GM23338 (cell line): ENCODE measurements around the gene KRTAP4-6. TPM values are rescaled to one million over a fixed set of nuclear protein-coding genes. Genes with fewer than 3 reads are reported as not detected.

Source experiments
- ATAC-seq: fragments of 200-7000 bp; cut with Tn5 transposase; 3 replicates; pipeline ENCODE4 v1.9.1; 2020
- DNase-seq: peaks from one replicate; pipeline ENCODE4 v3.0.0-alpha.2; 2015; ENCODE audit warnings: low spot score
- H2AFZ ChIP-seq: fragments of 200-600 bp; sonication (generic); 2 replicates; pipeline ENCODE4 v1.8.0; 2016; ENCODE audit warnings: antibody characterized with exemption, mild to moderate bottlenecking, moderate library complexity
- H3F3A ChIP-seq: fragments of 200-600 bp; sonication (generic); replicated peaks from 2 replicates; pipeline ENCODE4 v1.8.0; 2017; ENCODE audit warnings: antibody characterized with exemption, mixed run types, low read depth
- H3K27ac ChIP-seq: fragments of 200-600 bp; sonication (generic); 2 replicates; pipeline ENCODE4 v1.6.1; 2016; ENCODE audit warnings: low read depth
- H3K27me3 ChIP-seq: fragments of 200-600 bp; sonication (generic); 2 replicates; pipeline ENCODE4 v1.8.0; 2016; ENCODE audit warnings: mild to moderate bottlenecking, mixed run types, moderate library complexity; ENCODE audit not compliant: insufficient read depth
- H3K36me3 ChIP-seq: fragments of 200-600 bp; sonication (generic); 2 replicates; pipeline ENCODE4 v1.8.0; 2016; ENCODE audit warnings: mild to moderate bottlenecking; ENCODE audit not compliant: insufficient read depth
- H3K4me1 ChIP-seq: fragments of 200-600 bp; sonication (generic); 2 replicates; pipeline ENCODE4 v1.8.0; 2016; ENCODE audit warnings: mild to moderate bottlenecking, moderate library complexity; ENCODE audit not compliant: insufficient read depth
- H3K4me2 ChIP-seq: fragments of 200-600 bp; sonication (generic); 2 replicates; pipeline ENCODE4 v1.7.1; 2017; ENCODE audit warnings: mixed run types
- H3K4me3 ChIP-seq: fragments of 200-600 bp; sonication (generic); 2 replicates; pipeline ENCODE4 v1.6.1; 2016; ENCODE audit warnings: mixed run types
- H3K79me2 ChIP-seq: fragments of 200-600 bp; sonication (generic); replicated peaks from 2 replicates; pipeline ENCODE4 v1.8.0; 2017; ENCODE audit warnings: mild to moderate bottlenecking; ENCODE audit not compliant: insufficient read depth
- H3K9me2 ChIP-seq: fragments of 200-600 bp; sonication (generic); 2 replicates; pipeline ENCODE4 v1.8.0; 2017; ENCODE audit not compliant: insufficient read depth
- H4K20me1 ChIP-seq: fragments of 200-600 bp; sonication (generic); replicated peaks from 2 replicates; pipeline ENCODE4 v1.8.0; 2017; ENCODE audit warnings: mild to moderate bottlenecking; ENCODE audit not compliant: insufficient read depth
- H3K27ac Mint-ChIP-seq: 2 replicates; pipeline ENCODE4 v1.8.0; 2020; ENCODE audit warnings: inconsistent platforms, mild to moderate bottlenecking, moderate library complexity, mixed read lengths
- H3K27me3 Mint-ChIP-seq: 3 replicates; pipeline ENCODE4 v1.8.0; 2022; ENCODE audit warnings: low read depth, mild to moderate bottlenecking, moderate library complexity, mixed read lengths, inconsistent platforms; ENCODE audit not compliant: insufficient read depth, poor library complexity
- H3K36me3 Mint-ChIP-seq: 3 replicates; pipeline ENCODE4 v1.8.0; 2021; ENCODE audit warnings: low read depth, mild to moderate bottlenecking, inconsistent platforms, moderate library complexity, mixed read lengths
- H3K4me1 Mint-ChIP-seq: 3 replicates; pipeline ENCODE4 v1.8.0; 2020; ENCODE audit warnings: mild to moderate bottlenecking, inconsistent platforms, mixed read lengths
- H3K4me3 Mint-ChIP-seq: 3 replicates; pipeline ENCODE4 v1.8.0; 2021; ENCODE audit warnings: moderate library complexity, mild to moderate bottlenecking, inconsistent platforms, mixed read lengths
- H3K9me3 Mint-ChIP-seq: 3 replicates; pipeline ENCODE4 v1.8.0; 2020; ENCODE audit warnings: moderate library complexity, mild to moderate bottlenecking, inconsistent platforms, mixed read lengths
- EZH2 ChIP-seq: fragments of 200-600 bp; sonication (generic); IDR thresholded peaks from one replicate; pipeline ENCODE4 v1.8.0; 2017; ENCODE audit warnings: antibody characterized with exemption, mild to moderate bottlenecking, low read depth; ENCODE audit not compliant: unreplicated experiment
- JUNB ChIP-seq: IDR thresholded peaks from one replicate; pipeline ENCODE4 v1.6.1; 2016; ENCODE audit warnings: antibody characterized with exemption; ENCODE audit not compliant: unreplicated experiment
- NANOG ChIP-seq: IDR thresholded peaks from 2 replicates; pipeline ENCODE4 v1.6.1; 2016; ENCODE audit warnings: antibody characterized with exemption, borderline replicate concordance
- POLR2AphosphoS5 ChIP-seq: IDR thresholded peaks from 2 replicates; pipeline ENCODE4 v1.6.1; 2016; ENCODE audit warnings: antibody characterized with exemption, low read depth
- STAT1 ChIP-seq: IDR thresholded peaks from one replicate; pipeline ENCODE4 v1.6.1; 2016; ENCODE audit warnings: antibody characterized with exemption; ENCODE audit not compliant: unreplicated experiment
- ZNF114 ChIP-seq: fragments of 250-450 bp; sonication (Bioruptor Pico); IDR thresholded peaks from 2 replicates; pipeline ENCODE4 v1.5.0; 2020; ENCODE audit warnings: mild to moderate bottlenecking, moderate library complexity
- ZNF331 ChIP-seq: fragments of 250-450 bp; sonication (Bioruptor Pico); IDR thresholded peaks from 2 replicates; pipeline ENCODE4 v1.5.0; 2020; ENCODE audit warnings: low read depth, mild to moderate bottlenecking, moderate library complexity
- polyA plus RNA-seq: library from polyadenylated mRNA; unstranded; fragments of >200 nt; fragmentation: Nextera tagmentation; extraction: Ambion mirVana; gene quantifications from 2 replicates; pipeline ENCODE4 v1.2.1, GENCODE V29; 2016
- total RNA-seq: library from RNA; depleted of rRNA; stranded (reverse); fragments of >200 nt; shearing (Covaris generic); gene quantifications from 2 replicates; pipeline ENCODE4 v1.2.3, GENCODE V29; 2014
- TF ChIP-seq, protein P1 (sequence below), 2 experiments: fragments of 200-600 bp in 1 of 2; sonication (generic) in 1 of 2; conservative IDR thresholded peaks; 2 replicates each; pipeline versions ENCODE4 v1.5.1 to v1.6.1; 2016 to 2017; ENCODE audit warnings: antibody characterized with exemption in 2 of 2, low read depth in 2 of 2, mild to moderate bottlenecking in 2 of 2, moderate library complexity in 1 of 2
- TF ChIP-seq, protein P2 (sequence below): fragments of 250-450 bp; sonication (Bioruptor Pico); IDR thresholded peaks from 2 replicates; pipeline ENCODE4 v1.5.0; 2020; ENCODE audit warnings: mild to moderate bottlenecking, moderate library complexity

The KRTAP4-6 gene
- total and polyA plus RNA-seq, 2 experiments from 2014 or later, result not detected

DNA sequence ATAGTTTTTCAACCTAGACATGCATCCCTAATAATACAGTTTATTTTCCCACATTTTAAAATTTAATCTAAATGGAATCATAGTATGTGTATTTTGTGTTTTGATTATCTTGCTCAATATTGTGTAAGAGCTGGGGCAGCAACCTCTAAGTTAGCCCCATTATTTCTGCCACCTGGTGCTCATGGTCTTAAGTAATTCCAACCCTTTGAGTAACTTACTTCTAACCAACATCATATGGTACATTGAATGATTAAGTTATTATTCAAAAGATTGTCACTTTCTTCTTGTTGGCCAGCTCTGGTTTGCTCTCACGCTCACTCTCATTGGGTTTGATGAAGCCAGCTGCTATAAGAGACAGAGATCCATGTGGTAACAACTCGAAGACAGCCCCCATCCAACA, 31.5 kb upstream of the KRTAP4-6 start:
- ATAC-seq, result no peak
- no peak overlapping the region for H3K4me3 ChIP-seq
- H2AFZ ChIP-seq, result 0 out of 2 replicates have a peak overlapping the region, but pooled peaks have one; percentile 65
- Mint-ChIP-seq H3K4me3 (no peak overlapping the region), H3K9me3 (no peaks in the 10 kb centered on the region; the same call in 2 of the 3 replicates), H3K27ac (no peak overlapping the region), H3K36me3 (no peaks in the 10 kb centered on the region), H3K27me3 (peaks cover 2% of the 10 kb centered on the region), H3K4me1 (peaks cover 2% of the 10 kb centered on the region; the same call in 1 of the 3 replicates)
- no peaks in the 10 kb centered on the region for H3K36me3 ChIP-seq
- no peaks in the 10 kb centered on the region for H3K9me2 ChIP-seq
- no peaks in the 10 kb centered on the region for H3K4me1 ChIP-seq
- H3K27me3 ChIP-seq, result no peaks in the 10 kb centered on the region
- TF ChIP-seq JUNB (no peak), ZNF331 (CRISPR knock-in tag) (no peak), ZNF114 (no peak), NANOG (no peak), STAT1 (no peak), POLR2AphosphoS5 (no peak), EZH2 (no peak)
- TF ChIP-seq, protein P1, sequence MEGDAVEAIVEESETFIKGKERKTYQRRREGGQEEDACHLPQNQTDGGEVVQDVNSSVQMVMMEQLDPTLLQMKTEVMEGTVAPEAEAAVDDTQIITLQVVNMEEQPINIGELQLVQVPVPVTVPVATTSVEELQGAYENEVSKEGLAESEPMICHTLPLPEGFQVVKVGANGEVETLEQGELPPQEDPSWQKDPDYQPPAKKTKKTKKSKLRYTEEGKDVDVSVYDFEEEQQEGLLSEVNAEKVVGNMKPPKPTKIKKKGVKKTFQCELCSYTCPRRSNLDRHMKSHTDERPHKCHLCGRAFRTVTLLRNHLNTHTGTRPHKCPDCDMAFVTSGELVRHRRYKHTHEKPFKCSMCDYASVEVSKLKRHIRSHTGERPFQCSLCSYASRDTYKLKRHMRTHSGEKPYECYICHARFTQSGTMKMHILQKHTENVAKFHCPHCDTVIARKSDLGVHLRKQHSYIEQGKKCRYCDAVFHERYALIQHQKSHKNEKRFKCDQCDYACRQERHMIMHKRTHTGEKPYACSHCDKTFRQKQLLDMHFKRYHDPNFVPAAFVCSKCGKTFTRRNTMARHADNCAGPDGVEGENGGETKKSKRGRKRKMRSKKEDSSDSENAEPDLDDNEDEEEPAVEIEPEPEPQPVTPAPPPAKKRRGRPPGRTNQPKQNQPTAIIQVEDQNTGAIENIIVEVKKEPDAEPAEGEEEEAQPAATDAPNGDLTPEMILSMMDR (conservative IDR thresholded peaks at IDR 0.05; ENCODE audit: low read depth in 2 of 2), result no peak
- TF ChIP-seq, protein P2, sequence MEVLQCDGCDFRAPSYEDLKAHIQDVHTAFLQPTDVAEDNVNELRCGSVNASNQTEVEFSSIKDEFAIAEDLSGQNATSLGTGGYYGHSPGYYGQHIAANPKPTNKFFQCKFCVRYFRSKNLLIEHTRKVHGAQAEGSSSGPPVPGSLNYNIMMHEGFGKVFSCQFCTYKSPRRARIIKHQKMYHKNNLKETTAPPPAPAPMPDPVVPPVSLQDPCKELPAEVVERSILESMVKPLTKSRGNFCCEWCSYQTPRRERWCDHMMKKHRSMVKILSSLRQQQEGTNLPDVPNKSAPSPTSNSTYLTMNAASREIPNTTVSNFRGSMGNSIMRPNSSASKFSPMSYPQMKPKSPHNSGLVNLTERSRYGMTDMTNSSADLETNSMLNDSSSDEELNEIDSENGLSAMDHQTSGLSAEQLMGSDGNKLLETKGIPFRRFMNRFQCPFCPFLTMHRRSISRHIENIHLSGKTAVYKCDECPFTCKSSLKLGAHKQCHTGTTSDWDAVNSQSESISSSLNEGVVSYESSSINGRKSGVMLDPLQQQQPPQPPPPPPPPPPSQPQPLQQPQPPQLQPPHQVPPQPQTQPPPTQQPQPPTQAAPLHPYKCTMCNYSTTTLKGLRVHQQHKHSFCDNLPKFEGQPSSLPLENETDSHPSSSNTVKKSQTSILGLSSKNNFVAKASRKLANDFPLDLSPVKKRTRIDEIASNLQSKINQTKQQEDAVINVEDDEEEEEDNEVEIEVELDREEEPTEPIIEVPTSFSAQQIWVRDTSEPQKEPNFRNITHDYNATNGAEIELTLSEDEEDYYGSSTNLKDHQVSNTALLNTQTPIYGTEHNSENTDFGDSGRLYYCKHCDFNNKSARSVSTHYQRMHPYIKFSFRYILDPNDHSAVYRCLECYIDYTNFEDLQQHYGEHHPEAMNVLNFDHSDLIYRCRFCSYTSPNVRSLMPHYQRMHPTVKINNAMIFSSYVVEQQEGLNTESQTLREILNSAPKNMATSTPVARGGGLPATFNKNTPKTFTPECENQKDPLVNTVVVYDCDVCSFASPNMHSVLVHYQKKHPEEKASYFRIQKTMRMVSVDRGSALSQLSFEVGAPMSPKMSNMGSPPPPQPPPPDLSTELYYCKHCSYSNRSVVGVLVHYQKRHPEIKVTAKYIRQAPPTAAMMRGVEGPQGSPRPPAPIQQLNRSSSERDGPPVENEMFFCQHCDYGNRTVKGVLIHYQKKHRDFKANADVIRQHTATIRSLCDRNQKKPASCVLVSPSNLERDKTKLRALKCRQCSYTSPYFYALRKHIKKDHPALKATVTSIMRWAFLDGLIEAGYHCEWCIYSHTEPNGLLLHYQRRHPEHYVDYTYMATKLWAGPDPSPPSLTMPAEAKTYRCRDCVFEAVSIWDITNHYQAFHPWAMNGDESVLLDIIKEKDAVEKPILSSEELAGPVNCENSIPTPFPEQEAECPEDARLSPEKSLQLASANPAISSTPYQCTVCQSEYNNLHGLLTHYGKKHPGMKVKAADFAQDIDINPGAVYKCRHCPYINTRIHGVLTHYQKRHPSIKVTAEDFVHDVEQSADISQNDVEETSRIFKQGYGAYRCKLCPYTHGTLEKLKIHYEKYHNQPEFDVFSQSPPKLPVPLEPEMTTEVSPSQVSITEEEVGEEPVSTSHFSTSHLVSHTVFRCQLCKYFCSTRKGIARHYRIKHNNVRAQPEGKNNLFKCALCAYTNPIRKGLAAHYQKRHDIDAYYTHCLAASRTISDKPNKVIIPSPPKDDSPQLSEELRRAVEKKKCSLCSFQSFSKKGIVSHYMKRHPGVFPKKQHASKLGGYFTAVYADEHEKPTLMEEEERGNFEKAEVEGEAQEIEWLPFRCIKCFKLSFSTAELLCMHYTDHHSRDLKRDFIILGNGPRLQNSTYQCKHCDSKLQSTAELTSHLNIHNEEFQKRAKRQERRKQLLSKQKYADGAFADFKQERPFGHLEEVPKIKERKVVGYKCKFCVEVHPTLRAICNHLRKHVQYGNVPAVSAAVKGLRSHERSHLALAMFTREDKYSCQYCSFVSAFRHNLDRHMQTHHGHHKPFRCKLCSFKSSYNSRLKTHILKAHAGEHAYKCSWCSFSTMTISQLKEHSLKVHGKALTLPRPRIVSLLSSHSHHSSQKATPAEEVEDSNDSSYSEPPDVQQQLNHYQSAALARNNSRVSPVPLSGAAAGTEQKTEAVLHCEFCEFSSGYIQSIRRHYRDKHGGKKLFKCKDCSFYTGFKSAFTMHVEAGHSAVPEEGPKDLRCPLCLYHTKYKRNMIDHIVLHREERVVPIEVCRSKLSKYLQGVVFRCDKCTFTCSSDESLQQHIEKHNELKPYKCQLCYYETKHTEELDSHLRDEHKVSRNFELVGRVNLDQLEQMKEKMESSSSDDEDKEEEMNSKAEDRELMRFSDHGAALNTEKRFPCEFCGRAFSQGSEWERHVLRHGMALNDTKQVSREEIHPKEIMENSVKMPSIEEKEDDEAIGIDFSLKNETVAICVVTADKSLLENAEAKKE (CRISPR knock-in tag), result no peak
- no peaks in the 10 kb centered on the region; the same call in 1 of the 2 replicates for H4K20me1 ChIP-seq
- no peaks in the 10 kb centered on the region for H3K79me2 ChIP-seq
- no peak overlapping the region for H3K4me2 ChIP-seq
- no peaks in the 10 kb centered on the region for H3F3A ChIP-seq
- H3K27ac ChIP-seq, result no peak overlapping the region
- DNase-seq, result no peak
